ENCODE results near the gene CRCP.

DNA sequence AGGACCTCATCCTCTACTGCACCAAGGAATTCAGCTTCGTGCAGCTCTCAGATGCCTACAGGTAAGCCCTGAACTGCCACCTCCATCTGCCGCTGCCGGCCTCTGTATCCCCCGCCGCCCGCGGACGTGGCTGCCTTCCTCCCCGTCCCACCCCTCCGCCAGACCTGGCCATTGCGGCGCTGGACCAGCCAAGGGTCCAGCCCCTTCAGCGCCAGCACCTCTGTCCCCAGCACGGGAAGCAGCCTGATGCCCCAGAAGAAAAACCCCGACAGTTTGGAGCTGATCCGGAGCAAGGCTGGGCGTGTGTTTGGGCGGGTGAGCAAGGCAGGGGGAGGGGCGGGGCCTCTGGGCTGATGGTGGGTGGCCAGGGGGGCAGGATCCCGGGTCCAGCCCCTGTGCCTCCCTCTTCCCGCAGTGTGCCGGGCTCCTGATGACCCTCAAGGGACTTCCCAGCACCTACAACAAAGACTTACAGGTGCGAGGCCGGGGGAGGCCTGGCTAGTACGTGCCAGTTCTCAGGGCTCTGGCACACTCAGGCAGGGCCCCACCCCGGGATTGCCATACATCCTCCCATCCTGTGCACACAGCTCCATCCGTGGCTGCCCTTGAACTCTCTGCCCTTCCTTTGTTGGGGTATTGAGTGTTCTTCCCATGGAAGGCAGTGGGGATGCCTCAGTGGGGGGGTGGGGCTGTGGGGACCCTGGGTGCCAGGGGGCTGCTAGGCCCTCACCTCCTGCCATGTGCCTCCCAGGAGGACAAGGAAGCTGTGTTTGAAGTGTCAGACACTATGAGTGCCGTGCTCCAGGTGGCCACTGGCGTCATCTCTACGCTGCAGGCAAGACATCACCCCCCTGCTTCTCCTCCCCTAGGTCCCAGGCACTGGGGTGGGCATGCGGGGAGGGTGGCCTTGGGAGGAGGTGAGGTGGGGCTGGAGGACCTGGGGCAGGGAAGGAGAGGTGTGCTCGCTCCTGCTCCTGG is 25.5 kb upstream of the CRCP start:
- TF ChIP-seq CTCF (IDR thresholded peaks at IDR 0.05) (no peak), ZFX (IDR thresholded peaks at IDR 0.05; ENCODE audit: borderline replicate concordance) (no peak)
